LNCAP (cell line): ENCODE data around the gene OR7D4.

Experiments used
- CTCF ChIP-seq: fragments of 450-650 bp; IDR thresholded peaks from 2 replicates; pipeline ENCODE4 v1.5.1; 2017; ENCODE audit warnings: mild to moderate bottlenecking

Gene OR7D4

GRCh38 chr19:9175326-9175725 lies 44.1 kb downstream of the OR7D4 start:
- no peak for TF ChIP-seq CTCF

- TF ChIP-seq CTCF, result no peak
Observed at GRCh38 chr19:9171393-9171991, 47.9 kb downstream of the OR7D4 start.

GRCh38 chr19:9166846-9167245 lies 52.5 kb downstream of the OR7D4 start:
- no peak for TF ChIP-seq CTCF

- no peak for TF ChIP-seq CTCF
Observed at GRCh38 chr19:9165261-9165660, 54.1 kb downstream of the OR7D4 start.

GRCh38 chr19:9161427-9161826 lies 58.0 kb downstream of the OR7D4 start:
- no peak for TF ChIP-seq CTCF
